BE2C (cell line): ENCODE data around the gene XKR3.
"Not testable (repeated sequence)": the region's sequence is repeated elsewhere in the genome, so short reads cannot be mapped to it uniquely, and the experiment has no call there.

Experiments
- DNase-seq: peaks from one replicate; pipeline ENCODE4 v3.0.0-alpha.2; 2020
- H3K27me3 ChIP-seq: fragments of 250-450 bp; sonication (Bioruptor Pico); 2 replicates; pipeline ENCODE4 v1.5.1; 2020; ENCODE audit warnings: mild to moderate bottlenecking
- H3K36me3 ChIP-seq: fragments of 250-450 bp; sonication (Bioruptor Pico); 2 replicates; pipeline ENCODE4 v1.5.1; 2020; ENCODE audit warnings: mild to moderate bottlenecking
- H3K4me1 ChIP-seq: fragments of 250-450 bp; sonication (Bioruptor Pico); 2 replicates; pipeline ENCODE4 v1.5.1; 2020
- H3K4me3 ChIP-seq: 2 replicates; pipeline ENCODE4 v1.5.1; 2011; ENCODE audit warnings: low read depth, low read length
- H3K9me3 ChIP-seq: fragments of 250-450 bp; sonication (Bioruptor Pico); 2 replicates; pipeline ENCODE4 v1.5.1; 2020
- CTCF ChIP-seq: IDR thresholded peaks from 2 replicates; pipeline ENCODE4 v1.5.1; 2012; ENCODE audit warnings: mild to moderate bottlenecking, low read depth, low read length

The XKR3 gene

GRCh38 chr22:16774911-16775500 is 50.2 kb downstream of the XKR3 start:
- Histone ChIP-seq H3K36me3 (no peaks in the 10 kb centered on the region), H3K27me3 (no peaks in the 10 kb centered on the region), H3K9me3 (peaks cover 2% of the 10 kb centered on the region; the same call in 1 of the 2 replicates), H3K4me3 (no peak overlapping the region), H3K4me1 (no peaks in the 10 kb centered on the region)
- no peak for DNase-seq
- TF ChIP-seq CTCF: no peak

GRCh38 chr22:16771569-16771968 is 53.6 kb downstream of the XKR3 start:
- DNase-seq, H3K4me1 ChIP-seq, H3K4me3 ChIP-seq, H3K36me3 ChIP-seq, H3K9me3 ChIP-seq, H3K27me3 ChIP-seq: not testable (repeated sequence)

- H3K4me3 ChIP-seq, H3K27me3 ChIP-seq, DNase-seq, H3K4me1 ChIP-seq, H3K9me3 ChIP-seq, H3K36me3 ChIP-seq: not testable (repeated sequence)
Observed at GRCh38 chr22:16767927-16768326, 57.3 kb downstream of the XKR3 start.

- DNase-seq, H3K36me3 ChIP-seq, H3K4me1 ChIP-seq, H3K9me3 ChIP-seq, H3K27me3 ChIP-seq, H3K4me3 ChIP-seq: not testable (repeated sequence)
Observed at GRCh38 chr22:16762224-16762623, 63.0 kb downstream of the XKR3 start.

GRCh38 chr22:16760416-16760815 is 64.8 kb downstream of the XKR3 start:
- H3K9me3 ChIP-seq: not testable (repeated sequence)

GRCh38 chr22:16749282-16749681 is 75.9 kb downstream of the XKR3 start:
- not testable (repeated sequence) for H3K27me3 ChIP-seq, H3K9me3 ChIP-seq, H3K4me1 ChIP-seq, DNase-seq, H3K36me3 ChIP-seq, H3K4me3 ChIP-seq

More at GRCh38 chr22:16760416-16760815, 64.8 kb downstream of the XKR3 start:
- H3K4me3 ChIP-seq, H3K4me1 ChIP-seq, H3K36me3 ChIP-seq, DNase-seq, H3K27me3 ChIP-seq: not testable (repeated sequence)

GRCh38 chr22:16748160-16748929 is 76.9 kb downstream of the XKR3 start:
- not testable (repeated sequence) for H3K4me3 ChIP-seq, H3K4me1 ChIP-seq, H3K36me3 ChIP-seq, DNase-seq, H3K9me3 ChIP-seq, H3K27me3 ChIP-seq

- H3K9me3 ChIP-seq, H3K27me3 ChIP-seq, H3K36me3 ChIP-seq, H3K4me3 ChIP-seq, DNase-seq, H3K4me1 ChIP-seq: not testable (repeated sequence)
Observed at GRCh38 chr22:16747266-16748159, 77.7 kb downstream of the XKR3 start.

- not testable (repeated sequence) for H3K27me3 ChIP-seq, H3K36me3 ChIP-seq, H3K9me3 ChIP-seq, DNase-seq, H3K4me1 ChIP-seq, H3K4me3 ChIP-seq
Observed at GRCh38 chr22:16734271-16734670, 90.9 kb downstream of the XKR3 start.
